Embryonic facial prominence (tissue), 1 donor: ENCODE data around the gene ERG.

Experiments
- DNase-seq: peaks from one replicate; pipeline ENCODE4 v3.0.0-alpha.2; 2016; ENCODE audit errors: extremely low spot score

ERG gene

DNA sequence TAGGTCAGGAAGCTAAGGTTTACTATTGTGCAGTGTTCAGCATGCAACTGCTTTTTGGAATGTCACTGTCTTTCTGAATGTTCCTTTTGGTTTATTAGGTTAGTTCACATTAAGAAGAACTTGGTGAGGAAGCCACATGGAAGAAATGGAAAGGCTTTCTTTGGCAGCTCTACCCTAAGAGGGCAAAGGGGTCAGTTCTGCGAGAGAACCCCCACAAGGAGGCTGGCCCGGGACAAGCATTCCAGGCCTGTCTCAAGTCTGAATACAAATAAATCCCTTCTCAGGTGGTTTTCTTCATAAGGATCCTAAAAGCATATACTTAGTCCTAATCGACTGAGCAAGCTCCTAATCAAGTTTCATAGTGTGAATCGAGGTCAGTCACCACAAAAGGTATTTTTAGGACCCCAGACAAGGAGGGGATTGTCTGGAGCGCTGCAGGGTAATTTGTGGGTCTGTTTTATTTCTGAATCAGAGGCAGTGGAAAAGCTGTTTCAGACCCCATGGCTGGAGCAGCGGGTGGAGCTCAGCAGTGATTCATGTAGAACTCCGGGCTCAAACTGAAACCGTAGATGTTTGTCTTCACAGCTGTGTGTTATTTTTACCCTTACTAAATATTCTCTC is 63.3 kb downstream of the ERG start:
- peak; percentile 20 for DNase-seq

DNA sequence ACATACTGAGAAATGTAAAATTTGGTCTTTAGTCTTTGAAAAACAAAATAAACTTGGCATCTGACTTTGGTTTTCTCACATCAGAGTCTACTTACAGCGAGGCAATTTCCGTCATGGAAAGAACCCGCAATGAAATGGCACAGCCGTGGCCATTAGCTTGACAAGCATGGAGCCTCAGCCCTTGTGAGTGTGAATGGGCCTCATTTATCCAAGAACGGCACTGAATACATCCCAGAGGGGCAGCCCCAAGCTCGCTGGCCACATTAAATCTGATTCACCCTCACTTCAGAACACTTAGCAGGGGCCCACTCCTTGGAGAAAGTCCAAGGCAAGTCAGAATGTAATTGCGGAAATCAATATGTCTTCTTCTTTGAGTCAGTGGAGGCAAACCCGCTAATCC is 64.8 kb downstream of the ERG start:
- DNase-seq: no peak

DNA sequence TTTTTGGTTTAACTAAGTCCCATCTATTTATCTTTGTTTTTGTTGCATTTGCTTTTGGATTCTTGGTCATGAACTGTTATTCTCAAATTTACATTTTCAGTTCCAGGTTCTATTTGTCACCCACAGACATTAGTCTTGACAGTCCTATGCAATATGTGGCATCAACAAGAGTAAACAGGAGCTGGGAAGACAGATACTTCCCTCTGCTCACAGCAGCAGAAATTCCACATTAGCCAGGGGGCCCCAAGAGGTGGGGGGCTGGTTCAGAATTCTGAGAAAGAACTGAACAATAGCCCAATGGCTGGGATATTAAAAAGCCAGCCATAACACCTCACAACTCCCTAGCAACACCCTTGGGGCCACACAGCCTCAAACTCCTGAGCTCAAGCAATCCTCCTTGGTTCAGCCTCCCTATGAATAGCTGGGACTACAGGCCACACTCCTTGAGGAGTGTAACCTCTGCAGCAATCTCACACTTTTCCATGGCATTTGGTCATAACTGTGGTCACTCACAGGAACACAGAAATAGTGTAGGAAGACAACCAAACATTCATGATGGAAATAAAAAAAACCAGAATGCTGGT is 67.8 kb downstream of the ERG start:
- no peak for DNase-seq

DNA sequence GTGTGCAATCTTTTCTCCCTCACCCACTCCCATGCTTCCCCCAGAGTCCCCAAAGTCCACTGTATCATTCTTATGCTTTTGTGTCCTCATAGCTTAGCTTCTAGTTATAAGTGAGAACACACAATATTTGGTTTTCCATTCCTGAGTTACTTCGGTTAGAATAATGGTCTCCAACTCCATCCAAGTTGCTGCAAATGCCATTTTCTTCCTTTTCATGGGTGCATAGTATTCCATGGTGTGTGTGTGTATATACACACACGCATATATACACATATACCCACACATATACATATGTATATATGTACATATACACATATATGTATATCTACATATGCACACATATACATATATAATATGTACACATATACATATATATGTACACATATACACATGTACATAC is 69.3 kb downstream of the ERG start:
- DNase-seq: no peak

DNA sequence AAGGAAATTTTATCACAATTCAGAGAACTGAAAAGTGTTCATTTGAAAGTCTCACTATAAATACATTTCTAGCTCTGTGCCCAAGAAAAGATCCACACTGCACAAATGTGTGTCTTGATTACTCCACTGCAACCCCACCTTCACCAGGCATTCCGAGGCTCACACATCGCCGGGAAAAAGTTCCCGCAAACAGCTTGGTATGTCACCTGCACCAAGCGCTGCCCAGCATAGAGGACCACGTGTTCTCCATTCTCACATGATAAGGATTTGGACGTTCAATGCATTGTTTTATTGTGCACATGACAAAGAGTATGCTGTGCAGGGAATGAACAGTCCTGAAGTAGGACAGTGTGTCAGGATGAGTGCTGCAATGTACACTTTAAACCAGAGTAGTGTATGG is 70.1 kb downstream of the ERG start:
- DNase-seq: no peak

DNA sequence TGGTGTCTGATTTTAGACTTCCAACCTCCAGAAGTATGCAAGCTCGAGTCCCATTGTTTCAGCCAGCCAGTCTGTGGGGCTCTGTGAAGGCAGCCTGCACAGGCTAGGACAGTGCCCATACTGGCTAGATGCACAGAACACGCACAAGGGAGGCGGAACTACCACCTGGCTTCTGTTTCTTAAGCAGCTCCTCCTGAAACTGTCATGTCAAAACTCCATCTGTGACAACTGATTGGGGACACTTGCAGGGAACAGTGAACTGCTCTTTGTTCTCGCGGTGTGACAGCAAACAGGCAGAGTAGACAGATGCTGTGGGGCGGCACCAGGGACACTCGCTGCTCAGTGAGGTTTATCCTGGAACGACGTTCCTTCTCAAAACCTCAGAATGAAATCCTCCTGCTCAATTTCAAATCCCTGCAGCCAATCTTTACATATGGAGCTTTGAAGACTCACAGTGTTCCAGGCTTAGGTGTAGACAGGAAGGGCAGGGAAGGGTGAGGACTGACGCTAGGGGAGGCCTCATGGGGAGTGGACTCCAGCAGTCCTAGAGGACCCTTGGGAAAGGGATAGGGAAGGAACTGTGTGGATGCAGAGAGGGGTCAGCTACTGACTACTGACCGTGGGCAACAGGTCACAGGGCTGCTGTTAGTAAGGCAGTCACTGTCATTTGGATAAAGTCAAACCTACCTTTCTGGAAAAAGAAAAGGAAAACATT is 73.8 kb downstream of the ERG start:
- no peak for DNase-seq

DNA sequence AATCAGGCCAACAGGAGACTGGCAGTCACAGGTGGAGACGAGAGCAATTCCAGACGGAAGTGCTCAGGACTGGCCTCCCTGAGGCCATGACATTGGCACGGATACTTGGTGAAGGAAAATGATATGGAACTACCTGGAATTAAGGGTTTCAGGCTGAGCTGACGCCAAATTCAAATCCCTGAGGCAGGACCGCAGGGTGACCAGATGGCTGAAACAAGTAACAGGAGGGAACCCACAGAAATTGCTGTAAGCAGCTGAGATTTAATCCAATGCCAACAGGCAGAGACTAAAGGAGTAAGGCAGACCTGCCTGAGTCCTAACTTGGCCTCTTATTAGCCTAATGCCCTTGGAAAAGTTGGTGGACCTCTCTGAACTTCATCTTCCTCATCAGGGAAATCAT is 76.2 kb downstream of the ERG start:
- DNase-seq: no peak

DNA sequence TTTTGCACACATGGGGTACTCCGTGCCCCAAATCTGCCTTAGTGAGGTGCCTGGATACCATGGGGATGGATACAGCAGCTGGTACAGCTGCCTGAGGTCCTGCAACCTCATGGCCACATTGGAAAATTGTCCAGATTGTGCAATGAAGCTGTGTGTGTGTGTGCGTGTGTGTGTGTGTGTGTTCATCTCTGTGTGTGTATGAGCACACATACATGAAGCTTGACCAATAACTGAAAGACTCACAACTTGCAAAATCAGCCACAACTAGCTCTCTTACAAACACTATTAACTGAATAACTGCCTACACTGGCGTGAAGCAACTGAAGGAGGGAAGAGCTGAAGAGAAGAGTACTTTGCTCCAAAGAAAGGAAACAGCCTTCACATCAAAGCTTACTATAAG is 78.1 kb downstream of the ERG start:
- DNase-seq: no peak

DNA sequence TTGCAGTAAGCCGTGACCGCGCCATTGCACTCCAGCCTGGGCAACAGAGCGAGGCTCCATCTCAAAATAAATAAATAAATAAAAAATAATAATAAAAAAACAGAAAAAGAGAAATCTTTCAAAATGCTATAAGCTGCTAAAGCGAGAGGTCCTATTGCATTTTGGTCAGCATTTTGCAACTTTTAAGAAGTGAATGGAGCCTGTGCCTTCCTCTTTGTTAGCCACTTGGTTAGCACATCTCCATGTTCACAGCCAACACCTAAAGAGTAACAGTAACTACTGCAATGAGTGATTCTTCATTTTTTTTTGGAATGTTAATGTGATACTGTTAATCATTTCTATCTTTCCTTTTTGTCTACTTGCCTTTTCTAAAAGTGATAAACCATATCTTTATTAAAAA is 80.6 kb downstream of the ERG start:
- no peak for DNase-seq

DNA sequence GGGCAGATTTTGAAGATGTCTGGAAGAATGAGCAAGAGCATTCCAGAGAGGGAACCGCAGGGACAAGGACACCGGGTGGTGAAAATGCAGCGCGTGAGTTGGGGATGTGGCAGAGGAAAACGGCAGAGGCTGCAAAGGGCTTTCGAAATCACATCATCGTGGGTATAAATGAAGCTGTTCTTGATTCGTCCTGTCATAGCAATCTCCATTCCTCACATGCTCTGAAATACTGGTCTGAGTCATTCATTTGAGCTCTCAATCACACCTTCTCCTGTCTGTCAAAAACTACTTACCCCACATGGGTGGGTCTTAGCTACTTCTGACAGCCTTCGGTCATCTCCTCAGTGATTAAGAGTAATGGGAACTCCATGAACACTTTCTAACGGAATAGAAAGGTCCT is 81.5 kb downstream of the ERG start:
- no peak for DNase-seq

DNA sequence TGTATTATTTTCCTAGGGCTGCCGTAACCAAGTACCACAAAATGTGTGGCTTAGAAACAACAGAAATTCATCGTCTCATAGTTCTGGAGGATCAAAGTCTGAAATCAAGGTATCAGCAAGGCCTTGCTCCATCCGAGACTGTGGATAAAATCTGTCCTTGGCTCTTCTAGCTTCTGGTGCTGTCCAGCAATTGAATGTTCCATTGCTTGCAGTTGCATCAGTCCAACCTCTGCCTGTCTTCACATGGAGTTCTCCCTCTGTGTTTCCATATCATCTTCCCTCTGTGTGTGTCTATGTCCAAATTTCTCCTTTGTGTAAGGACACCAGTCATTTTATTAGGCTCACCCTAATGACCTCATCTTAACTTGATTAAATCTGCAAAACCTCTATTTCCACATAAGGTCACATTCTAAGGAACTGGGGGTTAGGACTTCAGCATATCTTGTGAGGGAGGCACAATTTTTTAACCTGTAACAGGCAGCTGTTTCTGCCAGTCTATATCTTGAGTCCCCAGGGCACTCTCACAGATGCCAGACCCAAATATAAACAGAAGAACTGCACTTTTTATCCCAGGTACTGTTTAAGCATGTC is 84.2 kb downstream of the ERG start:
- DNase-seq: no peak

DNA sequence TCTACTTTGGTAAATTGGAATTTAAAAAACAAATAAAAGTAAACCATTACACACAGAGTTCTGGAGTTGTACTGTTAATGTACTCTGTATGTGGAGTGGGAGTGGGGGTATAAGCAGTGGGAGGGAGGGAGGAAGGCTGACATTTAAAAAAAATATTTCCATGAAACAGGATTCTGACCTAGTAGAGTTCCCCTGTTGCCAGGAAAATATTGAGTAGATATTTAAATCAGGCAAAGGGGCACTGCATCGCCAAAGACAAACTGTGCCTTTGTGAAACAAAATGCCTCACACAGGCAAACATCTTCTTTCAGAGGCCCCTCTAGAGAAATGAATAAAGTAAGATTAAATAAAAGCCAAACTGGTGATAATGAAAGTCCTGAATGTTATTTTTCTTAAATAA is 87.8 kb downstream of the ERG start:
- no peak for DNase-seq

DNA sequence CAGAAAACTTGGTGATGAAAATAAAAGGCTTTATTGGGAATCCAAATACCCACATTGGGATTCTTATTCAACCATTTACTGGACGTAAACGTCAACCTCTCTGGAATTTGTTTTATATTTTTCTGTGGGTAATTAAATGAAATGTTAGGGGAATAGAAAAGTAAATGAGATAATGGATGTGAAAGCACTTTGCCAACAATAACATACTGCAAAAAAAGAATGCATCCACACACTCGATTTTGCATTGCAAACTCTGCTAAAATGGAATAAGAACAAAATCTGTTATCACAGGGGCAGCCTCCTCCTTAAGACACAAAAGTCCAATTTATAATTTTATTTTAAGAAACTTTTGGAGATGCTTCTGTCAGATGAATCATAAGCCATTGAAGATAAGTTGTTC is 88.4 kb downstream of the ERG start:
- no peak for DNase-seq

DNA sequence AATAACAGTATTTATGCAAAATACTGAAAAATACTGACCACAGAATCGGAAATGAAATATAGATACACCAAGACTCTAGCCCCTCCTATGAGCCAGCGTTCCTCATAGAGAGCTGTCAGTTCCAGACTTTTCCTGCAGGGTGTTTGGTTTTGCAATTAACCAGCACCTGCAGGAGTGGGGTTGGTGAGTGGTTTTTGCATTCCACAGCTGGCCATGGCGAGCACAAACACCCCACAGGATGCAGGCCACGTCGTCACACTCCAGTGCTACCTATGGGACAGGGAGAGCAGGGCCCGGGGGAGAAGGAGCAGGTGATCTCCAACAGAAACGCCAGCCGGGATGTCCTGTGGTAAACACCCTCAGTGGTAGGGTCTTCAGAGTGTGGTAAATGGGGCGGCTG is 94.1 kb downstream of the ERG start:
- DNase-seq: no peak

DNA sequence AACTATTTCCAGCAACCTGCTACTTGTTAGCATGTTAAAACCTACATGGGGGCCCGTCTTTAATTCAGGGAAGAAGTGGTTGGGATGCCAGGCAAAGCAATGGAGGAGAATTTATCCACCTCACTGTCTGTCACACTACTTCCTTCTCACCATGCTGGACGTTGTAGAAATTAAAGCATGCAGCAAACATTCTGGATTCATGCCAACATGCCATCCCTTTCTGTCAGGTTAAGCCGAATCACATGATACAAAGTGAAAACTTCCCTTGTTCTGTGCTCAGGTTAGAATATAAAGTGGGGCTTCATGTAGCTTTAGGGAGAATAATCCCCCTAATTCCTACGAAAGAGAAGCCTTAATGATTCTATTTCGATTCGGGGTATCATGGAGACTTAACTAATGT is 95.5 kb downstream of the ERG start:
- DNase-seq: no peak

DNA sequence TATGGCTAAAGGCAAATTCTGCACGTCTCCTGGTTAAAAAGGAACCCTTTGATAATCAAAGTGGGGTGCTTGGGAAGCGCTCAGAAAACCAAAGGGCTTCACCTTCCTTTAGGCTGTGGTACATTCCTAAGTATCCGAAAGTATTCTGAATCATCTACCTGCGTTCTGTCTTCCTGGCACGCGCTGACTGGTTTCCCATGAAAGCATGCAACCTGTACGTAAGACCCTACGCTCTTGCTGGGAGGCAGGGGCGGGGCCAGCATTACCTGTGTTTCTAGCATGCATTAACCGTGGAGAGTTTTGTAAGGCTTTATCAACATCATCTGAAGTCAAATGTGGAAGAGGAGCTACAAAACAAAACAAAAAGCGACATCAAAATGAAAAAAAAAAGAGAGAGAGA is 96.0 kb downstream of the ERG start:
- DNase-seq: no peak

DNA sequence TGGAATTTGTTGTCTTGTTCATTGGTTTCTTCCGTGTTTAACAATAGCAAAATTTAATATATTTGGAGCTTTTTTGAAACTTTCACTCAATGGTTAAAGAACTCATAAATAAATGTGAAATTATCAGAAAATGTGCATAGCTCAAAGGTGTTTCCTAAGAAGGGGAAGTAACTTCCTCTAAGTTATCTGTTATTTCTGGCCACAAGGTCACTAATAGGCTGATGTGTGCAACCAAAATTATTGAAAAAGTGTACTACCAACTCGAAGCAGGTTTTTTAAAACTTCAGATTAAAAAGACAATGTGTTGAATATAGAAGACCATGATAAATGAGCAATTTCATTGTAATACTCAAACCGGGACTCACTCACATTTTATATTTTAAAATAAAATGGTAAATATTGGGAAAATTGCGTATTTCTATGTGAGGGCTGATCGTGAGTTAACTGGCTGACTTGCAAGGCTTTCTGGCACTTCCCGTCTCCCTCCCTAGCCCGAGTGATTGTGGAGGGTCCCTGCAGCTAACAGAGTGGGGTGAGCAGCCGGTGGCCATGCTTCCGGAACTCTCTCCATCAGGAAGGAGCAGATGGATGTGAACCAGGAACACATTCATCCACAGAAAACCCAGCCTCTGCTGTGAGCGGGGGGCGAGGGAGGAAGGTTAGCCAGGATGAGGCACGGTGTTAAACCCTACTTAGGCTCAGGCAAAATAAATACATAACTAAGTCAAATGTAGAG is 96.9 kb downstream of the ERG start:
- no peak for DNase-seq

DNA sequence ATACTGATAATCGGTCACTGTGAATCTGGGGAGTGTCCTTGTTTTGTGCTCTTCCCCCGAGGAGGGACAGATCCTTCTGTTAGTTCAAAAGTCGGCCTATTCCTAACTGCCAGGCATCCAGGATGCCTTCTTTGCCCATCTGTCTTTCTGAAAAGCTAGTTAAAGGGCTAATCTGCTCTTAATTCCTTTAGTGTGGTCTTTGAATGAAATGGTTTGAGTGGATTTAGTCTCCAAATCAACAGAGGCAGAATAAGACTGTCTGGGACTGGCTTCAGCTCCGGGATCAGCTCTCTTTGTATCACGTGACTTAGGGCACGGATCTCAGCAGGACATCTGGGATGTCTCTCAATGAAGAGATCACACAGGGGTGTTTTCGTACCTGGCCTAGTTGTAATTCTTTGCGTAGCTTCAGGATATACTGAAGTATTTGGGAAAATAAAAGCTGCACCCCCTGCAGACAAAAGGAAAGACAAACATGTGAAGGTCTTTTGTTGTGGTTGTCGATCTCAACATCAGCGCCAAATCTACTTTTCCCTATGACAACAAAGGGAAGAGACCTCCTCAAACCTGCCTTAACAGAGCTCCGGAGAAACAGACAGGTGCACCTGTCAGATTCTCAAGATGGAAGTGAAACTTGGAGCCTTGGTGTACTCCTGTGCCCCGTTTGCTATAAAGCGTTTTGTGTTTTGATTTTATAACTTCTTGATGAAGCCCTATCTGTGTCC is 97.9 kb downstream of the ERG start:
- no peak for DNase-seq

DNA sequence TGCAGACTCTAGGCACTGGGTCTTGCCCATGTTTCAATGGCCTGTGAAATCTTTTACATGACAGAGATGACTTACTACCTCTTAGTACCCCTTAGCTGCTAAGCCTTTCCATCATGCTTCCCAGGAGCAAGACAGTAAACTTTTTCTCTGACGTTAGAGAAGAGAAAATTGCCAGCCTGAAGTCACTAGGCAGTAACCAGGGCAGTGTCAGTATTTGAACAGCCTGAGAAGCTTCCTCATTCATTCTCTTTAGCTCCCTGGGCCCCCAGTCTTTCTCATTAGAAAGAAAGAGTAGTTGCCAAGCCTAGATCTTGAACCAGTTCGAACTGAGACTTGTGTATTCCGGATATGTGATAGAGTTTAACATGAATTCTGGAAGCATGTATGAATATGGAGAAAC is 99.2 kb downstream of the ERG start:
- DNase-seq: no peak

DNA sequence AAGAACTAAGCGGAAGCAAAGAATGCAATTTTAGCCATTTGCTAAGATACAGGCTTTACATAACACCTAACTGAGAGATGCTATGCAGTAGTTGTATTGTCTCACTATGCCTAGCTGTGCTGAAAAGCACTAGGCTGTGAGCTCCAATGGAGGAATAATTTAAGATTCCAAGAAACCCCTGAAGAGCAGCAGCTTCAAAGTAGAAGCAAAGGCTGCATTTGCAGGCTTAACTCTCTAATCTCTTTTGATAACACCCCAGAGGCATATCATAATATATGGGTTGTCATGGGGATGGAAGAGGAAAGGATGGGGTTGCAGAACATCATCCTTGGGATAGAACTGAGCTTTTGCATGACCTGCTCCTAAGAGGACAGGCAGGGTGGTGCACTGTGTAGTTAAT is 102.0 kb downstream of the ERG start:
- DNase-seq: no peak

DNA sequence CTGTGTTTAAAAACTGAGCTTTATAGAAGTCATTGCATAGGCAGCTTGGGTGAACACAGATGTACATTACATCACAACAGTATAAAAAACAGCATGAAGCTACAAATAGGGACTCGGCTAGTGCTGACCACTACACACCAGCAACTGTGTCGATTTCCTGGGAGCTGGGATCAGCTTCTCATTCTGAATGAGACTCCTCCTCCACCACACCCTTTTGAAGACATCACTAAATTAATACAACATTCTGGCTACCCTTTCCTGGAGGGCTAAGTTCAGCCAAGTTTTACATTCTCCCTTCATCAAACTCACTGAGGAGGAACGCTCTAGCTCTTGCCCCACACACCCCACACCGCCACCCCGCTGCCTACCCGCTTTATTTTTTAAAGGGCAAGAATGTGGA is 102.7 kb downstream of the ERG start:
- DNase-seq: no peak

DNA sequence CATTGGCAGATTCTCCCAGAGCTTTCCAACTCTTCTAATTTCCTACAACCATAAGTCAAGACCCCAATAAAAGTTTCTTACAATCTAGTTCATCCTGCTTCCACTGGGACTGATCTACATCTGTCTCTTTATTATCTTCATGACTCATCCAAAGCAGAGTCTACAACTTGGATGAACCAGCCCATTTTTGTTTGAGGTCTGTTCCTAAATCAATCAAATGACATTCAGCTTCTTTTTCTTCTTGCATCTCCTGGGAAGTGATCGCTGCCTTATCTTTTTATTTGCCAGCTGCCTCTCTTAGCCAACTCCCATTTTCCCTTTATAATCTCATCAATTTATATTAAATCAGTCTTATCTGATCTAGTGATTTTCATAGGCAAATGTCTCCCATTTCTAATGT is 105.6 kb downstream of the ERG start:
- no peak for DNase-seq
